HL-60 (cell line): ENCODE data around the gene CFAP74.

Source experiments
- CTCF ChIP-seq: IDR thresholded peaks from one replicate; pipeline ENCODE4 v1.5.1; 2011; ENCODE audit warnings: low read length, control low read depth, inconsistent platforms; ENCODE audit not compliant: insufficient read depth
- POLR2AphosphoS5 ChIP-seq: IDR thresholded peaks from 2 replicates; pipeline ENCODE4 v1.6.1; 2012; ENCODE audit warnings: low read depth
- REST ChIP-seq: IDR thresholded peaks from 2 replicates; pipeline ENCODE4 v1.6.1; 2012; ENCODE audit warnings: low read depth; ENCODE audit not compliant: insufficient replicate concordance

GRCh38 chr1:1927751-1928150 is 75.8 kb downstream of the CFAP74 start:
- TF ChIP-seq CTCF, result no peak
- no peak for TF ChIP-seq REST
- no peak for TF ChIP-seq POLR2AphosphoS5
